Measurements from ENCODE around the gene CASTOR1.
A peak's percentile ranks its signal among the peaks of the same experiment; 100 is the strongest.

Gene CASTOR1

DNA sequence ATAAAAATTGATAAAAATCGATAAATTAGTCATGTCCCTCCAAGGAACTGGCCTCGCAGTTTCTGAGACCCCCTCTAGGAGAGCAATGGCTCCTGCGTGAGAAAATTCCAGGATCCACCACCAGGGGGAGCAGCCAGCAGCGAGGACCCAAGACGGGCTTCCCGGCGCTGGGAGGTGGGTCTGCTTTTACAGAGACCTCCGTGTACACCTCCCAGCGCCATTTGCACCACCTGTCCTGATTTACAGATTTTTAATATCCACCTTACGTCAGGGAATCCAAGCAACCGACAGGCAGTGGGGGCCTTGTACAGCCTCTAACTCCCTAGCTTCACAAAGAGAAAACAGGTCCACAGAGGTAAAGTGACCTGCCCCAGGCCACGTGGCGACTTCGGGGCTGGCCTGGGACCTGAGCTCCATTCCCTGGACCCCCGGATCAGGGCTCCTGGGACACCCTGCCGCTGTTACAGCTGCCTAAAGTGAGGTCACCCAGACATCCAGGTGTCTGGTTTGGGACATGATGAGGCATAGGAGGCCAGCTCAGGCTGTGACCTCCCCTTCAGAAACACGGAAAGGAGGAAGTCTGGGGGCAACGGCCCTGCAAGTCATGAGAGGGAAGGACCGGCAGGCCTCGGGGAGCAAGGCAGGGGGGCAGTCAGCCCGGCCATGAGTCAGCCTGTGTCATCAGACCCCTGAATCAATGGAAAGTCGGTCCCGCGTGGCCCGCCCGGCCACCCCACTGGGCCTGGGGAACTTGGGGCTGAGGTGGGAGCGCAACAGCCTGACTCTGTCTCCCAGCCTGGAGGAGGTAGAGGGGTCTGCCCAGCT, 26.2 kb downstream of the CASTOR1 start:
- DNase-seq = peak; percentile 69

DNA sequence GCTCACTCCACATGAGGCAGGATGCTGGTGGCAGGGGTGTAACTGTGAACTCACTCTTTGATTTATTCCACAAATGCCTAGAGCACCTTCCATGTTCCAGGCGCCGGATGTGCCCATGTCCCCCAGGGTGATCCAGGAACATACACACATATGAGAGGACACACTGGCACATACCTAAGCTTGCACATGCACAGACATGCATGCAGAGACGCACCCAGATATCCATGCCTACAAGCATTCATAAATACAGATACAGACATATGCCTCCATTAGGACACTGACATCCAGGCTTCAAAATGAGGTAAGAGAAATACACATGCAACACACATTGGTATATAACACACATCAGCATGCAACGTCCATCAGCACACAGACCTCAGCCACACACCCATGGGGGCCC, 27.2 kb downstream of the CASTOR1 start:
- no peak for DNase-seq

DNA sequence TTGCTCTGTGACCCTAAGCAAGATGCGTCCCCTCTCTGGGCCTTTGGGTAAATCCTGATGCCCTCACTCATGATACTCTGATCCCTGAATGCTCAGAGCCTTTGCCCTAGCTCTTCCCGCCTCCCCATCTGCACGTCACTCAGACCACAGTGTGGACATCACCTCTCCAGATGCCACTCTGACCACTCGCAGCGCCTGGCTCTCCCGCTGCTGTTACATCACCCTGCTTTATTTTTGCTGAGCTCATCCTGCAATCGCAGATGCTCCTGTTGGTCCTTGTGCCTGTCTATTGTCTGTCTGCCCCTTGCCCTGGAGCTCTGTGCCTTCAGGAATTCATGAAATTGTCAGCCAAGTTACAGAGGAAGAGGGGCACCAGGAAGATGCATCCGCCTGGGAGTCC, 28.2 kb downstream of the CASTOR1 start:
- no peak for DNase-seq

DNA sequence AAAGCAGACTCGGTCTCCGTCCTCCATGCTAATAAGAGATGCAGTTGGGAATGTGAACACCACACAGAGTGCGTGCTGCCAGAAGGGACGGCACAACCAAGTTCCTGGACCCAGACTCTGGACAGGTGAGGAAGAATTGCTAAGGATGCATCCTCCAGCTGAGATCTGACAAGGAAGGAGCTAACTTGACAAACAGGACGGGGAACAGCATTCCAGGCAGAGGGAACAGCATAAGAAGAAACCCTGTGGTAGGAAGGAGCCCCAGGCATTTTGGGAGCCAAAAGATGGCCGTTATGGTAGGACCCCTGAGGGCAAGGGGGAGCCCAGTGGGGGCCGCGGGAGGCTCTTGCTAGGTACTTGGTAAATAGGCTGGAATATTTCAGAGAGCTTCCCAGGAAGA, 28.6 kb downstream of the CASTOR1 start:
- no peak for DNase-seq

DNA sequence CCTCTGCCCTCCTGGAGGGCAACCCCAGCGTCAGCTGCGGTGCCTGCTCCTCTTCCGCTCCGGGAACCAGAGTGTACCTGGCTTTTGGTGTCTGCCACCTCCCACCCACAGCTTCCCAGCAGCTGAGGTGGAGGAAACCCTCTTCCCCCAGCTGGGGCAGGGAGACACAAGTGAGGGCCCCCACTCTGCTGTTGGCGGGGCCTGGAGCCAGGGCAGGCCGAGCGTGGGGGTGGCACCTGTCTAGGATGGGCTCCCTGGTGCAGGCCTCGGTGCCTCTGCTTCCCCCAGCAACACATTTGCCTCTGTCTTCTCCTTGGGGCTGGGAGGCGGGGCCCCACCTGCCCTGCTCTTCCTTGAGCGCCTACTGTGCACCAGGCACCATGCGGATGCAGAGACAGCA, 29.0 kb downstream of the CASTOR1 start:
- no peak for DNase-seq

DNA sequence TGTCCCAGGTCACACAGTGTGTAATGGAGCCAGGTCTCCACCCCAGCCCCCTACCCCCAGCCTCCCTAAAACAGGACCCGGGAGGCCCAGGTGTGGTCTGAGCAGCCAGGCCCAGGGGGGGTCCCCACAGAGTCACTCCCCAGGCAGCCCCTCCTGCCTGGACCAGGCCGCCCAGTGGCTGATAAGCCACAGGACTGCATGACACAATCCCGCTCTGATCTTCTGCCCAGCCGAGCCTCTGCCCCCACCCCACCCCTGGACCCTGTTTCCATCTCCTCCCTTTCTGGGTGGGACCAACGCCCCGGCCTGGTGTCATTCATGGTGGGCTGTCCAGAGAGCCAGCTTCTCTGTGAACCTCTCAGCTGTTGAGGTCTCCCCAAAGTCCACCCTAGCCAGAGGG, 35.0 kb downstream of the CASTOR1 start:
- no peak for DNase-seq

DNA sequence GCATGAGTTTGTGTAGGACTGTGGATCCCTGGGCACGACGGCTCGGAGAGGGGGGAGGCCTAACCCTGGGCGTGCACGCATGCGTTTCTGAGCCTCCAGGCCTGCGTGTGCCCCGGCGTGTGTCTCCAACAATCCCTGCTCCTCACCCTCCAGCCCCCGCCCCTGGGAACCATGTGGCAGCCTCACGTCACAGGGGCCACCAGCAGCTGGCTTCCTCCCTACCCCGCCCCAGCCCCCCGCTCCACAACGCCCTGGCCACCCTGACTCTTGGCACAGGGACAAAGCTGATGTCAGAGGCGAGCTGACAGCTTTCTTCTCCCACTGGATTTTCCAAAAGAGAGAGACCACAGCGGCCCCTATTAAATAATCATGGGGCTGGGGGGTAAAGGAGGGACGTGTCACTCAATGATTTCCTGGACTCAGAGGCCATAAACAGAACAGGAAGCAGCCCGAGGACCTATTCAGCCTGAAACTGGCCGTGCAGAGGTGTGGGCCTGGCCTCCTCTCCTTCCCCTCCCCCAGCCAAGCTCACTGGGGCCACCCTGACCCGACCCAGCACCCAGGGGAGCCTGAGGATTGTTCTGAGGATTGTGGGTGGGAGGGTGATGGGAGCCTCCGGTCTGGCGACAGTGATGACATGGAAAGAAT, 36.0 kb downstream of the CASTOR1 start:
- DNase-seq = no peak

DNA sequence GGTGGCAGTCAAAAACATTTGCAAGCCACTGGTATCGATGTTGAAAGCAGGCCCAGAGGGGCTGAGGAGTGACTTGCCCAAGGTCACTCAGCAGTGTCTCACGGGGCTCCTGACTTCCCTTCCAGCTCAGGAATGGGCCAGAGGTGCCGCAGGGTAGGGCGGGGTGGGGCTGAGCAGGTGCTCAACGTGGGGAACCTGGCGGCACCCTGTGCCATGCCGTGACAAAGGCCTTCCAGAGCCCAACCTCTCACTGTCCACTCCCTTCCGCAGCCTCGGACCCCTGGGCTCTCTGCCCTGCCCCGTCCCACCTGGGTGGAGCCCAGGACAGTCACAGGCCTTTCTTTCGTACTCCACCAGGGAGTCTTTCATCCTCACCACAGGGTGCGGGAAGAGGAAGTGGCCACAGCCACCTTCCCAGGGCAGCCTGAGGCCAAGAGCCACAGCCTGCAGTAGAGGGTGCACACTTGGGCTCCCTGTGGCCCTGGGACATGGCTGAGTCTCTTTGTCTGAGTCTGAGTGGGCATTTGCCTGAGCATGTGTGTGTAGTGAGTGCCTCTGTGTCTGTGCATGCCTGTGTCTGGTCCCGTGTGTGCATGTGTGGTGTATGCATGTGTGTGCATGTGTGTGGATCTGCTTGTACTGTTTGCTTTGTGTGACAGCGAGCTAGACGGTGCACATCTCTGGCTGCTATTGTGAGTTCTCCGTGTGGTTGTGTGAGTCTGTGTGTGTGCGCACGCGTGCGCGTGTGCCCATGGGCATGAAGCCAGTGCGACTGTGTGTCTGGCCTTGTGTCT, 36.7 kb downstream of the CASTOR1 start:
- no peak for DNase-seq

DNA sequence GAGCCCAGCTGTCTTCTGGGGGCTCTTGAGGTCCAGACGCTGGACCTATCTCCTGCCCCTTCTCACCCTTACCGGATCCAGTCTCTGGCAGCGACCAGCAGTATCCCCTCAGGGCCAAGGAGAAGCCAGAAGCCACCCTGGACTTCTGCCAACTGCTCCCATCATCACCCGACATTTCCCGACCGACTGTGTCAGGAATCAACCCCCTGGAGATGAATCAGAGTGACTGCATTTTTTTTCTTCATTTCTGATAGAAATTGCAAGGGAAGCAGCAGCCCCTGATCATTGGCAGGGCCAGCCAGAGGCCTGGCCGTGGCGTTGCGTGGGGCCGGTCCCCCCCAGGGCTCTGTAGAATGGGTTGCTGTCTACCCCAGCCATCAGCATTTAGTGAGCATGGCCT, 37.6 kb downstream of the CASTOR1 start:
- DNase-seq = no peak

DNA sequence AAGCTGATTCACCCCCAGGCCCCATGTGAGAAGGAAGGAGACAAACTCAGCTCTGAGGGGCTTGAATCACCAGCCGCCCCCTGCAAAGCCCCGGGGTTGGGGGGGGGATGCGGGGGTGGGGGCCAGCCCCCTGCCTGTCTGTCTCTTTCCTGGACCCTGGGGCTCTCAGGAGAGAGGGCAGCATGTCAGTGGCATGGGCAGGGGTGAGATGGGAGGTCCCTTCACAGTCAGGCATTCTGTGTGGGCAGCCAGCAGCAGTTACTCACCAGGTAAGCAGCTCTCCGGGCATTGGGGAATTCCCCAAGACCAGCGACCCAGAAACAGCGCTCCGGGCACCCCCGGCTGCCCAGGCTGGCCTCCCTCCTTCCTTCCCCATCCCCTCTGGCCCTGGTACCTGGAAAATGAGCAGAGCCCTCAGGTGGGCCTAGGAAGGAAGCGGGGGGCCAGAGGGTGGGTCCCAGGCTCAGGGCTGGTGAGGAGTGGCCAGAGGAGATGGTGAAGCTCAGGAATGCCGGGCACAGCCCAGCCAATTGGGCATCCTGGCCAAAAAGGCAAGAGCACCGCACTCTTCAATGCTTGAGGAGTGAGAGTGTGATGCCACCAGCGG, 38.5 kb downstream of the CASTOR1 start:
- no peak for DNase-seq

DNA sequence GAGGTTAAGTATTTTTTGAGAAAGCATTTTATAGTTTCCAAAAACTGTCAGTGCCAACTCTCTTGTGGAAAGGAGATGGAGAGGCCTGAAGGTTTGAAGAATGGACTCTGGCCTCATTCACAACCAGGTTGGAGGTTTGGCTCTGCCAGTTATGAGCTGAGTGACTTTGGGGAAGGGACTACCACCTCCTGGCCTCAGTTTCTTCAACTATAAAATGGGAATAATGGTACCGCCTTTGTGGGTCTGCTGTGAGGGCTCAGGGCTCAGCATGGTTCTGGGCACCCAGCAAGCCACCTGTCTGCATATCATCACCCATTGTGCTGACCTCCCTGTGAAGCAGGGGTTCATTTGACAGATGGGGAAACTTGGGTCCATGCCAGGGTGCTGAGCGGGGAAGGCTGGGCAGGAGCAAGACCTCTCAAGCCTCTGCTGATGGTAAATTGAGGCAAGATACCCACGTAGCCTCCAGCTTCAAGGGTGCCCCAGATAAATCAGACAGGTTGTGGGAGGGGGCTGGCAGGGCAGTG, 39.2 kb downstream of the CASTOR1 start:
- no peak for DNase-seq

DNA sequence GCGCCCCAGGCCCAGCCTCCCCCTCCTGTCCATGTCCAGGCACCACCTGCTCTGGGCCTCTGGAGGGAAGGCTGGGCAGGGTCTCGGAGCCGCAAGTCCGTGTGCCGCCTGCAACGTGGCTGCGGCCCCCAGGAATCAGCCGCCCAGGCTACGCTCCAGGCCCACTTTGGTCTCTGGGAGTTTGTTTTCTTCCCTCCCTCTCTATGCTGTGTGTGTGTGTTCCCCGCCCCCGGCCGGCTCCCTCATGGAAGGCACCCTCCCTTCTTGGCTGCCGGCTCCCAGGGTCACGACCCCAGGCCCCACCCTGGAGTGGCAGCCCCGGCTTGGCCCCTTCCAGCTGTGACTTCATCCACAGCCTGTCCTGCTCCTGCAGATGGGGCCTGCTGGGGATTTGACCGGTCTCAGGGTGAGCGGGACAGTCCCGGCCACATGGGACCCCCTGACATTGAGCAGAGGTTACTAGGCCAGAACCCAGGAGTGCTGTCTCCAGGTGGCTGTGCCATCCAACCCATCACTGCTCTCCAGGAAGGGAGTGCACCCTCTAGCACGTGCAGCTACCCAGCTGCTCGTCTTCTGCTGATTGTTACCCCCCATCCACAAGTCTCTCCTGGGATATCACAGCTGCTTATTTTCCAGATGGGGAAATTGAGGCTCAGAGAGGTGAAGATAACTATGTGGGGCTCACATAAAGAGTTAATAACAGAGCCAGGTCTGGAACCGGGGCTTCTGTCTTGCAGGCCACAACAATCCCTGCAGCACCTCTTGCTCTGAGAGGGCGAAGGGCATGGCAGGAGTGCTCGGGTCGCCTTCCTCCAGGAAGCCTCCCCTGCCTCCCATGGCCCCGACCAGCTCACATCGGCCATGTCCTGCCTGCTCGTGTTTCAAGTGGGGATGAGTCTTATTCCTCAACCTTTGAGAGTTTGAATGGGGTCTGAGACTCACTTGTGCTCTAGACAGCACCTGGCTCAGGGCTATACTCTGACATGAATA, 40.0 kb downstream of the CASTOR1 start:
- no peak for DNase-seq

DNA sequence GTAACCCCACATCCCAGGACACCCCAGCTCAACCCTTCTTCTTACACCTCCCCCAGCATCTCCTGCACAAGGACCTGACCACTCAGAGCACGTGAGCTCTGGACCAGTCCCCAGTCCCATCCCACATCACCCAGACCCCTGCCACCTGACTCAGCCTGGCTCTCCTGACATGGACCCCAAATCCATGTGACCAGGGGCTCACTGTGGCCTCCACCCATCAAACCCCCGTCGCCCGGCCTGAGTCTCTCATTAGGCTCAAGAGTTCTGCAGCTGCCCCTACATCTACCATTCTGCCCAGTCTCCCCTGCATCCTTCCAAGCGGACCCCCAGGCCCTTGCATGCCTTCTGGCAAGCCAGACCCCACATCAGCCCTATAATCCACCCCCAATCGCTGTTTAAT, 40.8 kb downstream of the CASTOR1 start:
- DNase-seq = no peak

DNA sequence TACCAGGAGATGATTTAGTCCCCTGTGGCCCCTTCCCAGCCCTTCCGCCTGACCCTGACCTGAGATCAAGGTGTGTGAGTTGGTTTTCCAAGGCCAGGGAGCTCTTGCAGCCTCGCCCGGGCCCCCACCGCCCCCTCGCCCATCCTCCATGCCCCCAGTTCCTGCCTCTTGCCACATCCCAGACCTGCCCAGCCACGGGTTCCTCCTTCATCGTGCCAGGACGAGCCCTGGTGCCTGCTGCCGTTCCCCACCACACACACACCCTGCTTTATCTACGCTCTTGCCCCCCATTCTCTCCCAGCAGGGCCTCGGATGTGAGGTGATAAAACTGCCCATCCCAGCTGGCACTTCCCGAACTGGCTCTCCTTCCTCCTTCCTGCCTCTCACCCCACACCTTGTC, 41.3 kb downstream of the CASTOR1 start:
- no peak for DNase-seq

DNA sequence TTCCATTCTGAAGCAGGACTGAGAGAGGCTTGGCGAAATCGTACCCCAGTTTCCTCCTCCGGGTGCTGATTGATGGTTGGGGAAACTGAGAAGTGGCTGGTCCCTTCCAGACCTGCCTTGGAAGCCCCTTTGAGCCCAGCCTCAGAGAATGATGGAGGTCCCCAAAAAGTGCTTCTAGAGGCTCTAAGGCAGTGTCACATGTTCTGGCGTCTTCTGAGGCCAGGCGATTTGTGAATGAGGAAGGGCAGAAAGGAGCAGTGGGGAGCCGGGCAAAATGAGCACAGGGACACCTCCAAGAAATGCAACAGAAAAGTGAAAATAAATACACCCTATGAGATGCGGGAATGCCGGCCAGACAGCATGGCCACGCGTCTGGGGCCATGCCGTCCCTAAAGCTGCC, 41.7 kb downstream of the CASTOR1 start:
- DNase-seq = no peak

DNA sequence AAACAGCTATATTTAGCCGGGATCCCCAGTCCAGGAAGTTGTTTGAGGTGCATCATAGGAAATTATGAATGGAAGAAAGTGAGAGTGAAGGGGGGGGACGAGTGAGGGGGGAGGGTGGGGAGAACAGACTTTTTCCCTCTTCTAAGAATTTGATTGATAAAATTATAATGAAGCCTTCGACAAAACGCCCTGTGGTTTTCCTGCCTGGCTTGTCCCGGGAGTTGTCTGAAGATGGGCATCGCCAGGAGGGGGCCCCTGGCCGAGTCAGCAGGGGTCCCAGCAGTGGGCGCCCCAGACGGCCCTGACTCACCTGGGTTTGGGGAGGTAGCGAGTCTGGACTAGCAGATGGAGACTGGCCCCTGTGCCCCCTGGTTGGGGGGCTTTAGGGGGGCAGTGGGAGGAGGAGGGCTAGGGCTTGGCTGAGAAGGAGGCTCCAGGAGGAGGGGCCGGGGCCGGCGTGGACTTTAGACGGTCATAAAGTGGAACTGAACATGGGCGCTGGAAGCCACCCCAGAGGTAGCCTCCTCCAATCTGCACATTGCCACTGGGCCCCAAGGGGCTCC, 42.4 kb downstream of the CASTOR1 start:
- DNase-seq = no peak

DNA sequence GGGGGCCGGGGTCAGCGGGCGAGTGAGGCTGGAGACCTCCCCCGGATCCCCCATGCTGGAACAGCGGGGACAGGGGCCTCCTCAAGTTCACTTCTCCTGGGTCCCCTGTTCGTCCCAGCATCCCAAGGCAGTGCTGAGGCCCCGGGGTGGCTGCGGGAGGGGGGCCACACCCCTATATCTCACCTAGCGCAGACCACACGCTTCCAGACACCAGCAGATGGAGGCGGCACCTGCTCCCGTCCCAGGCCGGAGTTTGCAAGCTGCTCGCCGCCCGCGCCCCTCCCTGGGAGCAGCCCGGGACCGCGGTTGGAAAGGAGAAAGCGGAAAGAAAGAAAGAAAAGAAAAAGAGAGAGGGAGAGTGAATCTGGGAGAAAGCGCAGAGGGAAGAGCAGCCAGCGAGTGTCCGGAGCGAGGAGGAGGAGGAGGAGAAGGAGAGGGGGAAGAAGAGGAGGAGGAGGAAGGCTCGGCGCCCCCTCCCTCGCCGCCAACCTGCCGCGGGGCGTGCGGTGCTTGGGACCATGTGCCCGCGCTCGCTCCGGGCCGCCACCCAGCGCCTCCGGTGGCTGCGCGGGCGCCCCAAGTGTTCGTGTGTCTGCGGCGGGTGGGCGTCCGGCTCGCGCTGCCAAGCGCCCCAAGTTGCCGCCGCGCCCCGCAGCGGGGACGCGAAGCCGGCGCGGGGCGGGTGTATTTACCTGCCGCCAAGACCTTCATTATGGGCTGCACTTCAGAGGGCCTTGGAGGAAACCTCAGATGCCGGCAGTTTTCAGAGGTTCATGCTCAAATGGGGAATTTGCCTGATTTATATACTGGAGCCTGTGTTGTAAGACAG, 43.1 kb downstream of the CASTOR1 start, which contains the start of gene LIF:
Gene LIF, minus strand, starts transcription at position 775 of the 829 bp plus-strand sequence. Its CDS starts 64 bp downstream, at position 711.
- no peak for DNase-seq

DNA sequence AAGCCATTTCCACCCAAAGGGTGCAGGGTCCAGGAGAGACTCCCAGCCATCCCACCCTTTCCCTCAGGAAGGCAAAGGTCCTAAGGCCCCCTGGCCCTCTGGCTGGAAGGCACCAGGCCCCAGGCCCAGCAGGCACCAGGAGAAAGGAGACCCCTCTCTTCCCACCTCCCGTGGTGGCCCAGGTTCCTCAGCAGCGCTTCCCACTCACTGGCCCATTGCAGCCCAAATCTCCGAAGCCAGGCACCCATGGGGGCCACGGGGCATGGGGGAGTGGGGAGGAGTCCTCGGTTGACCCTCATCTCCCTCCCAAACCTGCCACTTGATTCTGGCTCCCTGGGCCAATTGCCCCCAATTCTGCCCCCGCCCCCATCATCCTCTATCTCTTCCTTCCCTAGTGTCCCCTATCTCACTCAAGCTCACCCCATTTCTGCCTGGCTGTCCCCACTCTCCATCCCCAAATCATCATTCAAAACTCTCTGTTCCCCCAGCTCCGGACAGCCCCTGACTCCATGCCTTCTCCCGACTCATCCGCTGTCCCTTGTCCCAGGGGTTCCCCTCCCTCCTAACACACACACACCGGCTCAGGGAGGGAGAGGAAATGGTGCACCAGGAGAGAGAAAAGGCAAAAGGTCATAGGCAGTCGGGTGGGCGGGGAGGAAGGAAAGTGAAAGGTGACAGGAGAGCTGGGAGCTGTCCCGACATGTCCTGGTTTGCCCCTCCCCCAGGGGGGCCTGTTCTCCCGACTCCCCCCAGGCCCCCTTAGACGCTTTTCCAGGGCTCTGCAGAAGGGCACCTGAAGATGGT, 43.9 kb downstream of the CASTOR1 start:
- no peak for DNase-seq

DNA sequence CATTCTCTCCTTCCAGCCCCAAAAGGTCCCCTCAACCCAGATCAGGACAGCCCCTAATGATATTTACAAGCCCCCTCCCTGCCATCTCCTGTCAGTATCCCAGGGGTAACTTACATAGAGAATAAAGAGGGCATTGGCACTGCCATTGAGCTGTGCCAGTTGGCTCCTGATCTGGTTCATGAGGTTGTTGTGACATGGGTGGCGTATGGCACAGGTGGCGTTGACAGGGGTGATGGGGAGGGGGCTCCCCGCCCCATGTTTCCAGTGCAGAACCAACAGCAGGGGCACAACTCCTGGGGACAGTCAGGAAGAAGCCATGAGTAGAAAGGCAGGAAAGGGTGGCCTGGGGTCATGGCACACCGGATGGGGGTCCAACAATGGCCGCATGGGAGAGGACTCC, 44.7 kb downstream of the CASTOR1 start:
- DNase-seq = no peak

DNA sequence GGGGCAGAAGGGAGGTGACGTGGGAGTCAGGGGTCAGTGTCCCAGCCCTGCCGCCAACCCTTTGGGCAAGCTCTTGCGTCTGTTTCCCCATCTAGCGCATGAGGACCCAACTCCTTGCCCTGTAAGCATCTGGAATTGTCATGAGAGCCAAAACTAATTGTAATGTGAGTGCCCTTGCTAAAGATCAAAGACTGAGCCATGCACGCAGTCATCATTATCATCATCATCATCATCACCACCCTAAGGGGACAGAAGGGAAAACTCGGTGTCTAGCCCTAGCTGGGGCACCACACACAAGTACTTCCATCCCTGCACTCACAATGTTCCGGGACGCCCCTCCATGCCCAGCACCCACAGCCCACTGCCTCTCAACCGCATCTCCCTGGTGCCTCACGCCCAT, 45.2 kb downstream of the CASTOR1 start:
- DNase-seq = no peak
